Stimulated activated CD8-positive, alpha-beta memory T cell treated with anti-CD3 and anti-CD28 coated beads, Interleukin-12 subunit alpha, Interleukin-12 subunit beta, amount 100 ng/mL, for 24 hours (primary cell): ENCODE data around the gene MAP4K2.

ENCODE experiments used
- DNase-seq: peaks from one replicate; pipeline ENCODE4 v3.0.0-alpha.2; 2020; ENCODE audit errors: extremely low read depth

Gene MAP4K2

GRCh38 chr11:64813826-64814225 lies 10.8 kb upstream of the MAP4K2 start:
- no peak for DNase-seq

GRCh38 chr11:64810891-64811272 lies 7.9 kb upstream of the MAP4K2 start:
- DNase-seq, result no peak

GRCh38 chr11:64810271-64810890 lies 7.4 kb upstream of the MAP4K2 start, which contains the start of gene MEN1:
Gene MEN1 (minus strand): TSS chr11:64810551. CDS start chr11:64810109, 442 bp downstream.
- peak; percentile 70 for DNase-seq

GRCh38 chr11:64809781-64810241 lies 6.8 kb upstream of the MAP4K2 start:
- no peak for DNase-seq

GRCh38 chr11:64805481-64805880 lies 2.5 kb upstream of the MAP4K2 start:
- no peak for DNase-seq

GRCh38 chr11:64804346-64805210 lies 1.6 kb upstream of the MAP4K2 start:
- DNase-seq, result no peak

GRCh38 chr11:64803846-64804345 lies 882 bp upstream of the MAP4K2 start:
- no peak for DNase-seq

GRCh38 chr11:64802370-64803157 lies 450 bp downstream of the MAP4K2 start:
- DNase-seq, result peak; percentile 7

GRCh38 chr11:64801561-64802369 lies 1.2 kb downstream of the MAP4K2 start:
- no peak for DNase-seq

- DNase-seq, result no peak
Measured at GRCh38 chr11:64801158-64801464, 1.9 kb downstream of the MAP4K2 start.

GRCh38 chr11:64800303-64801157 lies 2.5 kb downstream of the MAP4K2 start:
- no peak for DNase-seq

- no peak for DNase-seq
Measured at GRCh38 chr11:64799623-64800302, 3.3 kb downstream of the MAP4K2 start.

GRCh38 chr11:64799256-64799622 lies 3.8 kb downstream of the MAP4K2 start:
- no peak for DNase-seq

GRCh38 chr11:64796757-64797541 lies 6.1 kb downstream of the MAP4K2 start:
- no peak for DNase-seq

GRCh38 chr11:64796047-64796756 lies 6.8 kb downstream of the MAP4K2 start:
- DNase-seq, result no peak

- DNase-seq, result no peak
Measured at GRCh38 chr11:64794526-64794925, 8.5 kb downstream of the MAP4K2 start.

- no peak for DNase-seq
Measured at GRCh38 chr11:64793271-64794160, 9.5 kb downstream of the MAP4K2 start.
